ENCODE measurements around the gene PDCD4.
A peak's percentile ranks its signal among the peaks of the same experiment; 100 is the strongest.

The PDCD4 gene

GRCh38 chr10:110863361-110863760 is 8.4 kb upstream of the PDCD4 start:
- Histone ChIP-seq H3K14ac (ENCODE audit: low read length in 2 of 2) (no peak overlapping the region), H3K36me3 (ENCODE audit: control insufficient read depth in 1 of 2, insufficient read depth in 2 of 2, low read depth in 1 of 2, low read length in 2 of 2) (no peaks in the 10 kb centered on the region), H3K79me1 (replicated peaks; ENCODE audit: low read length, poor library complexity, severe bottlenecking) (no peaks in the 10 kb centered on the region), H2BK12ac (ENCODE audit: low read length in 2 of 2) (no peak overlapping the region), H3K4ac (ENCODE audit: low read depth in 1 of 2, low read length in 2 of 2) (no peak overlapping the region), H2AK5ac (ENCODE audit: low read length, severe bottlenecking) (no peak overlapping the region), H3K23ac (ENCODE audit: low read length in 2 of 2) (no peak overlapping the region), H2AFZ (ENCODE audit: low read depth, low read length) (no peak overlapping the region), H3K9ac (ENCODE audit: low read length) (no peak overlapping the region), H3K9me3 (ENCODE audit: control insufficient read depth, low read length) (no peaks in the 10 kb centered on the region), H2BK120ac (ENCODE audit: low read depth, low read length) (no peak overlapping the region), H4K91ac (ENCODE audit: low read length) (no peak overlapping the region), H4K8ac (ENCODE audit: low read length) (no peak overlapping the region), H3K27ac (ENCODE audit: low read length, poor library complexity, severe bottlenecking) (no peak overlapping the region), H2BK5ac (ENCODE audit: low read depth, low read length, poor library complexity, severe bottlenecking) (no peak overlapping the region), H3K18ac (ENCODE audit: low read depth in 1 of 2, low read length in 2 of 2) (no peak overlapping the region), H3K27me3 (ENCODE audit: control insufficient read depth in 1 of 2, insufficient read depth in 1 of 2, low read length in 2 of 2) (no peaks in the 10 kb centered on the region), H3K4me2 (ENCODE audit: low read length, poor library complexity, severe bottlenecking) (no peak overlapping the region), H3K4me3 (ENCODE audit: insufficient read depth in 1 of 2, low read depth in 1 of 2, low read length in 2 of 2) (no peak overlapping the region), H2BK15ac (ENCODE audit: low read depth, poor library complexity, severe bottlenecking) (no peak overlapping the region), H3K4me1 (ENCODE audit: control insufficient read depth, insufficient read depth, low read depth, low read length) (no peaks in the 10 kb centered on the region)
- no peak for DNase-seq

DNA sequence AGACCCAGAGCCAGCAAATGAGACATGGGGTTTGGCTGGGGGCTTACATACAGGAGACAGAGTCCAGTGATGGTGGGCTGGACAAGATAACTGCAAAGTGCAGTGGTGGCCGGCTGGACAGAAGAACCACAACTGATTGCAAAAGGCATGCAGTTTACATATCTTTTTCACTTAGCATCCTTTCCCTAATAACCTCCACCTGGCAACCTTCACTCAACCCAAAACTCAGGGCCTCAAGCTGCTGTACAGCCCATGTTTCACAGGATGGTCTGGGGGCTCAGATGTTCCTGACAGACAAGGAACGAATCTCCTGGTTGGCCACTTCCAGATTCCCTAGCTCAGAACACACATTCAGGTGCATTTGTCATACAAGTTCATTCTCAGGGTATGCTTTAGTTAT is 7.8 kb upstream of the PDCD4 start:
- WGBS = 100% methylated on average over 2 of the region's 2 CpGs
- Histone ChIP-seq H3K27me3 (ENCODE audit: control insufficient read depth in 1 of 2, insufficient read depth in 1 of 2, low read length in 2 of 2) (no peaks in the 10 kb centered on the region), H3K36me3 (ENCODE audit: control insufficient read depth in 1 of 2, insufficient read depth in 2 of 2, low read depth in 1 of 2, low read length in 2 of 2) (no peaks in the 10 kb centered on the region), H2BK120ac (ENCODE audit: low read depth, low read length) (no peak overlapping the region), H2AK5ac (ENCODE audit: low read length, severe bottlenecking) (no peak overlapping the region), H3K4me3 (ENCODE audit: insufficient read depth in 1 of 2, low read depth in 1 of 2, low read length in 2 of 2) (no peak overlapping the region), H2AFZ (ENCODE audit: low read depth, low read length) (no peak overlapping the region), H3K4ac (ENCODE audit: low read depth in 1 of 2, low read length in 2 of 2) (no peak overlapping the region), H4K91ac (ENCODE audit: low read length) (no peak overlapping the region), H3K79me1 (replicated peaks; ENCODE audit: low read length, poor library complexity, severe bottlenecking) (no peaks in the 10 kb centered on the region), H3K27ac (ENCODE audit: low read length, poor library complexity, severe bottlenecking) (no peak overlapping the region), H2BK12ac (ENCODE audit: low read length in 2 of 2) (peak overlapping the region in 1 of 2 experiments; percentile 2), H3K23ac (ENCODE audit: low read length in 2 of 2) (no peak overlapping the region), H3K14ac (ENCODE audit: low read length in 2 of 2) (no peak overlapping the region), H4K8ac (ENCODE audit: low read length) (no peak overlapping the region), H2BK15ac (ENCODE audit: low read depth, poor library complexity, severe bottlenecking) (no peak overlapping the region), H2BK5ac (ENCODE audit: low read depth, low read length, poor library complexity, severe bottlenecking) (no peak overlapping the region), H3K9ac (ENCODE audit: low read length) (no peak overlapping the region), H3K4me2 (ENCODE audit: low read length, poor library complexity, severe bottlenecking) (no peak overlapping the region), H3K18ac (ENCODE audit: low read depth in 1 of 2, low read length in 2 of 2) (no peak overlapping the region), H3K4me1 (ENCODE audit: control insufficient read depth, insufficient read depth, low read depth, low read length) (no peaks in the 10 kb centered on the region), H3K9me3 (ENCODE audit: control insufficient read depth, low read length) (no peaks in the 10 kb centered on the region)
- no peak for DNase-seq

DNA sequence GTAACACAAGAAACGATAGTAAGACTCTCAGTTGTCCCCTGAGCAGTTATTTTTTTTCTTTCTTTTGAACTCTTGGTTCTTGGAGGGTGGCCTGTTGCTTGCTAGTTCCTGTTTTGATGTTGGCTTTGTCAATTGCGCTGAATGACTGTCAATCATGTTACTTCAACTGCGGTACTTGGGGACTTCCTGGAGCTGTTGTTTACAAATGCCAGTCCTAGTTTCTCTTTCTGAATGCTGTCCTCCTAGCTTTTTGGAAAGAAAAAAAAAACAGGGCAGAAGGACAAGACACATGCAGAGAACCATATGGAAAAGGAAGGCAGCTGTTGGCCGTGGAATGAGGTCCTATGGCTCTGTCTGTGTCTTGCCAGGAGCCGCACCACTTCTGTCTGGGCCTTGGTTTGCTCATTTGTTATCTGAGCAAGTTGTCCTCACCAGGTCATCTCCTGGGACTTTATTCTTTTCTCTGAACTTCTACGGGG is 7.0 kb upstream of the PDCD4 start:
- no peaks in the 10 kb centered on the region for H3K36me3 ChIP-seq (ENCODE audit: control insufficient read depth in 1 of 2, insufficient read depth in 2 of 2, low read depth in 1 of 2, low read length in 2 of 2)
- DNase-seq = peak; percentile 49
- no peak overlapping the region for H2BK120ac ChIP-seq (ENCODE audit: low read depth, low read length)
- no peak overlapping the region for H3K14ac ChIP-seq (ENCODE audit: low read length in 2 of 2)
- no peaks in the 10 kb centered on the region for H3K4me1 ChIP-seq (ENCODE audit: control insufficient read depth, insufficient read depth, low read depth, low read length)
- H3K23ac ChIP-seq (ENCODE audit: low read length in 2 of 2) = no peak overlapping the region
- H2AFZ ChIP-seq (ENCODE audit: low read depth, low read length) = no peak overlapping the region
- H3K4me2 ChIP-seq (ENCODE audit: low read length, poor library complexity, severe bottlenecking) = no peak overlapping the region
- H3K27ac ChIP-seq (ENCODE audit: low read length, poor library complexity, severe bottlenecking) = no peak overlapping the region
- peak overlapping the region; percentile 72 for H3K9ac ChIP-seq (ENCODE audit: low read length)
- no peaks in the 10 kb centered on the region for H3K9me3 ChIP-seq (ENCODE audit: control insufficient read depth, low read length)
- H3K27me3 ChIP-seq (ENCODE audit: control insufficient read depth in 1 of 2, insufficient read depth in 1 of 2, low read length in 2 of 2) = no peaks in the 10 kb centered on the region
- no peak overlapping the region for H4K91ac ChIP-seq (ENCODE audit: low read length)
- H3K4me3 ChIP-seq (ENCODE audit: insufficient read depth in 1 of 2, low read depth in 1 of 2, low read length in 2 of 2) = peak overlapping the region in 1 of 2 experiments; percentile 24
- peak overlapping the region; percentile 54 for H4K8ac ChIP-seq (ENCODE audit: low read length)
- H2BK5ac ChIP-seq (ENCODE audit: low read depth, low read length, poor library complexity, severe bottlenecking) = no peak overlapping the region
- H2BK15ac ChIP-seq (ENCODE audit: low read depth, poor library complexity, severe bottlenecking) = no peak overlapping the region
- 63% methylated on average over 6 of the region's 6 CpGs for WGBS
- H2BK12ac ChIP-seq (ENCODE audit: low read length in 2 of 2) = no peak overlapping the region
- H3K79me1 ChIP-seq (replicated peaks; ENCODE audit: low read length, poor library complexity, severe bottlenecking) = no peaks in the 10 kb centered on the region
- no peak overlapping the region for H3K4ac ChIP-seq (ENCODE audit: low read depth in 1 of 2, low read length in 2 of 2)
- no peak overlapping the region for H2AK5ac ChIP-seq (ENCODE audit: low read length, severe bottlenecking)
- peak overlapping the region; percentile 52 to 86 for H3K18ac ChIP-seq (ENCODE audit: low read depth in 1 of 2, low read length in 2 of 2)

DNA sequence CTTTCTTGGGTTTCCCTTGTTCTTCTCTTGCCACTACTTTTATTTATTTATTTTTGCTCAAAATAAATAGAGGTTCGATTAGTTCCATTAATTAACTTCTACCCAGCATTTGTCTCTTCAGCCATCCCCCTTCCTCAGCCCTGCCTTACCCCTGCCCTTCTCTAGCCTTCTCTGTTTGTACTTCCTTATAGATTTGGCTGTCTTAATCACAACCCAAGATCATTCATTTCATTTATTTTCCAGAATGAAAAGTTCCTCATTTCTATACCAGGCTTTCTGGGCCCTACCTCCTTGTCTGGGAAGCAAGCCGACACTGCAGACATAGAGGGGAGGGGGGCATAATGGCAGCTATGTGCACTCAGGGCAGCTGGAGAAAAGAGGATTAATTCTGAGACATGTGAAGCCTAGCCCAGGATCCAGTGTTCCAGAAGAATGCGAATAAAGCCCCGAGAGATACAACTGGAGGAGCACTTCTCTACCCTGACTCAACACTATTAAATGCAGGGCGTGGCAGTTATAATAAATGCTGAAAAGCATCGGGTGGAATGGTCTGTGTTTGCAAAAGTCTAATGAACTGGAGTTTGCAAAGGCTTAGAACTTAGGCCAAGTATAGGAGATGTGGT is 6.4 kb upstream of the PDCD4 start:
- Histone ChIP-seq H3K4me1 (ENCODE audit: control insufficient read depth, insufficient read depth, low read depth, low read length) (no peaks in the 10 kb centered on the region), H3K4ac (ENCODE audit: low read depth in 1 of 2, low read length in 2 of 2) (no peak overlapping the region)

More for the DNA sequence above, 6.4 kb upstream of the PDCD4 start:
- H3K27ac ChIP-seq (ENCODE audit: low read length, poor library complexity, severe bottlenecking) = no peak overlapping the region
- 53% methylated on average over 6 of the region's 6 CpGs for WGBS
- H2AFZ ChIP-seq (ENCODE audit: low read depth, low read length) = no peak overlapping the region
- peak overlapping the region; percentile 76 for H4K8ac ChIP-seq (ENCODE audit: low read length)
- H3K27me3 ChIP-seq (ENCODE audit: control insufficient read depth in 1 of 2, insufficient read depth in 1 of 2, low read length in 2 of 2) = no peaks in the 10 kb centered on the region
- no peak overlapping the region for H2AK5ac ChIP-seq (ENCODE audit: low read length, severe bottlenecking)
- no peak overlapping the region for H3K14ac ChIP-seq (ENCODE audit: low read length in 2 of 2)
- no peak overlapping the region for H3K18ac ChIP-seq (ENCODE audit: low read depth in 1 of 2, low read length in 2 of 2)
- no peak overlapping the region for H2BK15ac ChIP-seq (ENCODE audit: low read depth, poor library complexity, severe bottlenecking)
- no peaks in the 10 kb centered on the region for H3K36me3 ChIP-seq (ENCODE audit: control insufficient read depth in 1 of 2, insufficient read depth in 2 of 2, low read depth in 1 of 2, low read length in 2 of 2)
- H3K4me3 ChIP-seq (ENCODE audit: insufficient read depth in 1 of 2, low read depth in 1 of 2, low read length in 2 of 2) = peak overlapping the region in 1 of 2 experiments; percentile 24
- no peak overlapping the region for H3K23ac ChIP-seq (ENCODE audit: low read length in 2 of 2)
- H3K79me1 ChIP-seq (replicated peaks; ENCODE audit: low read length, poor library complexity, severe bottlenecking) = no peaks in the 10 kb centered on the region
- no peak overlapping the region for H2BK5ac ChIP-seq (ENCODE audit: low read depth, low read length, poor library complexity, severe bottlenecking)
- no peaks in the 10 kb centered on the region for H3K9me3 ChIP-seq (ENCODE audit: control insufficient read depth, low read length)
- no peak overlapping the region for H2BK120ac ChIP-seq (ENCODE audit: low read depth, low read length)
- no peak overlapping the region for H2BK12ac ChIP-seq (ENCODE audit: low read length in 2 of 2)
- H4K91ac ChIP-seq (ENCODE audit: low read length) = no peak overlapping the region
- peak overlapping the region; percentile 72 for H3K9ac ChIP-seq (ENCODE audit: low read length)
- no peak overlapping the region for H3K4me2 ChIP-seq (ENCODE audit: low read length, poor library complexity, severe bottlenecking)
- no peak for DNase-seq

Measured in mesenchymal stem cell (in vitro differentiated cells and primary cell).